ENCODE data around the gene TMEM221.

Gene TMEM221

GRCh38 chr19:17471410-17472125 lies 23.1 kb upstream of the TMEM221 start:
- no peak for DNase-seq

GRCh38 chr19:17470068-17470841 lies 21.8 kb upstream of the TMEM221 start, which contains the start of gene SLC27A1:
Gene SLC27A1, plus strand, starts transcription at chr19:17470524. Its CDS starts 17 bp downstream, at chr19:17470541.
- DNase-seq: peak; percentile 94

GRCh38 chr19:17469481-17470067 lies 21.1 kb upstream of the TMEM221 start:
- peak; percentile 96 to 97 for DNase-seq

GRCh38 chr19:17469092-17469480 lies 20.6 kb upstream of the TMEM221 start:
- no peak for DNase-seq

- DNase-seq: no peak
These were observed 20.0 kb upstream of the TMEM221 start for GRCh38 chr19:17468302-17469091.

- no peak for DNase-seq
These were observed 19.2 kb upstream of the TMEM221 start for GRCh38 chr19:17467471-17468301.

GRCh38 chr19:17466487-17466850 lies 18.0 kb upstream of the TMEM221 start:
- no peak for DNase-seq

- no peak for DNase-seq
These were observed 12.1 kb upstream of the TMEM221 start, which contains the start of gene NXNL1 for GRCh38 chr19:17460372-17461230. Gene NXNL1, minus strand, starts transcription at chr19:17460926. Its CDS starts 57 bp downstream, at chr19:17460869.

GRCh38 chr19:17458970-17459369 lies 10.5 kb upstream of the TMEM221 start:
- no peak for DNase-seq

GRCh38 chr19:17457616-17458015 lies 9.1 kb upstream of the TMEM221 start:
- DNase-seq: no peak

GRCh38 chr19:17456127-17456526 lies 7.7 kb upstream of the TMEM221 start:
- DNase-seq: no peak

- no peak for DNase-seq
These were observed 7.0 kb upstream of the TMEM221 start for GRCh38 chr19:17455308-17456123.

GRCh38 chr19:17454576-17455071 lies 6.2 kb upstream of the TMEM221 start:
- DNase-seq: no peak

GRCh38 chr19:17451820-17452219 lies 3.4 kb upstream of the TMEM221 start:
- DNase-seq: no peak

- no peak for DNase-seq
These were observed 2.0 kb upstream of the TMEM221 start for GRCh38 chr19:17450264-17451075.

- DNase-seq: no peak
These were observed 751 bp downstream of the TMEM221 start for GRCh38 chr19:17447704-17448130.

- DNase-seq: no peak
These were observed 2.8 kb downstream of the TMEM221 start for GRCh38 chr19:17445526-17446165.

All from CD4-positive, alpha-beta T cell treated with Interferon alpha-2 for 1 hour (primary cell).